Vagina (tissue), 2 donors: Measurements from ENCODE around the gene HSD3B1.

Experiments used
- POLR2A ChIP-seq, 2 donors: fragments of 450-650 bp; IDR thresholded peaks; one replicate each; pipeline ENCODE4 v1.6.1; 2017; ENCODE audit warnings: antibody characterized with exemption in 2 of 2, mild to moderate bottlenecking in 2 of 2, moderate library complexity in 2 of 2
- TF ChIP-seq, protein P1 (sequence below), 3 experiments: fragments of 450-650 bp in 2 of 3; fragments of 200-600 bp in 1 of 3; sonication (generic) in 1 of 3; IDR thresholded peaks; one replicate each; pipeline ENCODE4 v1.5.1; 2017 to 2019; ENCODE audit warnings: antibody characterized with exemption in 3 of 3, mild to moderate bottlenecking in 2 of 3, moderate library complexity in 2 of 3

DNA sequence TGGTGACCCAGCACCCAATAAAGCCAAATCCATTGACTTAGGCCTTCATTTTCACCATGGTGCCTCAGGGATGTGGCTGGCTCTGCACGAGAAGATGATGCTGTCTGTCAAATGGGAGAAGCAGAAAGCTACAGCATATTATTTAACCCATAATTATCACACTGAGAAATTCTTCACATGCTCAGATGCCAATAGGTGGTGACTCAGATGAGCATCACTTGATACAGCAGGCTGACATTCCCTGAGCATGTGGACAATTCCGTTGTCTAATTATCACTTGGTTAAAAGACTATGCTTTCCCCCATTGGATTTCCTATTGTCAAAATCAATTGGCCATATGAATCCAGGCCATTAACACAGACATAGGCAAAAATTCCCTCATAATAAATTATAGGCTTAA is 44.0 kb upstream of the HSD3B1 start:
- TF ChIP-seq, protein P1, sequence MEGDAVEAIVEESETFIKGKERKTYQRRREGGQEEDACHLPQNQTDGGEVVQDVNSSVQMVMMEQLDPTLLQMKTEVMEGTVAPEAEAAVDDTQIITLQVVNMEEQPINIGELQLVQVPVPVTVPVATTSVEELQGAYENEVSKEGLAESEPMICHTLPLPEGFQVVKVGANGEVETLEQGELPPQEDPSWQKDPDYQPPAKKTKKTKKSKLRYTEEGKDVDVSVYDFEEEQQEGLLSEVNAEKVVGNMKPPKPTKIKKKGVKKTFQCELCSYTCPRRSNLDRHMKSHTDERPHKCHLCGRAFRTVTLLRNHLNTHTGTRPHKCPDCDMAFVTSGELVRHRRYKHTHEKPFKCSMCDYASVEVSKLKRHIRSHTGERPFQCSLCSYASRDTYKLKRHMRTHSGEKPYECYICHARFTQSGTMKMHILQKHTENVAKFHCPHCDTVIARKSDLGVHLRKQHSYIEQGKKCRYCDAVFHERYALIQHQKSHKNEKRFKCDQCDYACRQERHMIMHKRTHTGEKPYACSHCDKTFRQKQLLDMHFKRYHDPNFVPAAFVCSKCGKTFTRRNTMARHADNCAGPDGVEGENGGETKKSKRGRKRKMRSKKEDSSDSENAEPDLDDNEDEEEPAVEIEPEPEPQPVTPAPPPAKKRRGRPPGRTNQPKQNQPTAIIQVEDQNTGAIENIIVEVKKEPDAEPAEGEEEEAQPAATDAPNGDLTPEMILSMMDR (IDR thresholded peaks at IDR 0.05): no peak
- TF ChIP-seq POLR2A (IDR thresholded peaks at IDR 0.05): no peak
